Psoas muscle (tissue), 8 donors: Measurements from ENCODE around the gene KANSL1. TPM values are rescaled to one million over a fixed set of nuclear protein-coding genes. Genes with fewer than 3 reads are reported as not detected.

Experiments used
- ATAC-seq, 4 donors: fragments of 200-7000 bp; cut with Tn5 transposase; one replicate each; pipeline ENCODE4 v1.9.1; 2020; ENCODE audit warnings: moderate library complexity in 3 of 4, mild to moderate bottlenecking in 2 of 4
- DNase-seq, 2 donors: peaks; one replicate each; pipeline ENCODE4 v3.0.0-alpha.2; 2020
- H3K27ac ChIP-seq: fragments of 200-600 bp; one replicate; pipeline ENCODE4 v1.8.0; 2022
- H3K27me3 ChIP-seq, 3 donors: fragments of 200-600 bp in 1 of 3; one replicate each; pipeline versions ENCODE4 v1.6.1 to v1.8.0; 2013 to 2022; ENCODE audit warnings: low read length in 2 of 3, mild to moderate bottlenecking in 2 of 3, moderate library complexity in 1 of 3; ENCODE audit not compliant: insufficient read depth in 3 of 3
- H3K36me3 ChIP-seq, 2 donors: fragments of 200-600 bp in 1 of 2; one replicate each; pipeline versions ENCODE4 v1.6.1 to v1.8.0; 2013 to 2022; ENCODE audit warnings: low read depth in 1 of 2, mild to moderate bottlenecking in 1 of 2, moderate library complexity in 1 of 2; ENCODE audit not compliant: insufficient read depth in 1 of 2
- H3K4me1 ChIP-seq: fragments of 200-600 bp; one replicate; pipeline ENCODE4 v1.8.0; 2022
- H3K4me3 ChIP-seq: fragments of 200-600 bp; one replicate; pipeline ENCODE4 v1.8.0; 2022; ENCODE audit warnings: mild to moderate bottlenecking
- H3K9me3 ChIP-seq: fragments of 200-600 bp; one replicate; pipeline ENCODE4 v1.8.0; 2022
- CTCF ChIP-seq: fragments of 200-600 bp; IDR thresholded peaks from one replicate; pipeline ENCODE4 v1.8.0; 2022; ENCODE audit warnings: antibody characterized with exemption
- WGBS, 3 donors: extraction: QIAGEN DNeasy Blood & Tissue Kit; methylation state at CpG; one replicate each; pipeline versions ENCODE4 v1.1.6 to v1.1.7; 2013; 5-methylcytosine and 5-hydroxymethylcytosine counted together
- intact Hi-C, 2 donors: fragments of 100-400 bp; cut with DNase I; formaldehyde crosslinking; loops; one replicate each; pipeline versions ENCODE4 v1.11.0 to v1.14.2; 2022
- polyA plus RNA-seq, 3 donors: library from polyadenylated mRNA; stranded (reverse); fragments of 200-250 nt; gene quantifications; one replicate each; pipeline ENCODE4 v1.2.3, GENCODE V29; 2013
- total RNA-seq, 4 donors: library from RNA; stranded (reverse); fragmentation: NEBNext Ultra II Directional in 2 of 4; extraction: Animal tissue kit (Norgen Biotek cat#: 25700) in 2 of 4; gene quantifications; one replicate each; pipeline versions ENCODE4 v1.2.1 to v1.2.4, GENCODE V29; 2021 to 2023
- donor health status: healthy with polysubstance abuse.
- donor health status: DM: no; HTN: no; CAD: no; lungs with moderate emphysema.
- donor health status: Bipolar disorder and iron deficiency.
- donor health status: healthy.
- donor health status: DM: yes; HTN: yes; CAD: no.
- donor health status: DM: no; HTN: no; CAD: no.
- donor health status: DM: no; HTN: no; CAD: no.
- donor health status: DM: yes; HTN: yes; CAD: no.

Gene KANSL1
- total and polyA plus RNA-seq, 7 donors = 6.9 to 37.5 (median 25.8) TPM

- Histone ChIP-seq H3K36me3 (no peaks in the 10 kb centered on the region), H3K9me3 (no peaks in the 10 kb centered on the region), H3K4me1 (peaks cover 84% of the 10 kb centered on the region), H3K27me3 (no peaks in the 10 kb centered on the region), H3K4me3 (no peak overlapping the region), H3K27ac (peak overlapping the region; percentile 34)
- no peak for TF ChIP-seq CTCF
- ATAC-seq = peak; percentile 27 to 80 (median 62)
- DNase-seq = no peak
- 22 to 44% (median 25%) methylated on average over 5 of the region's 5 CpGs for WGBS, 3 donors
- intact Hi-C loops = loop anchor here (2.0 to 5.0 kb wide), 2 partner anchors 13 to 38 kb away; no protein-coding TSS in a partner anchor
These were observed 53.6 kb downstream of the KANSL1 start for GRCh38 chr17:46139432-46140210.

GRCh38 chr17:46138473-46138872 lies 54.8 kb downstream of the KANSL1 start:
- intact Hi-C loops = loop anchor here in 1 of 2 donors (2.0 kb wide), 1 partner anchor 14 kb away; no protein-coding TSS in a partner anchor
- DNase-seq (no peak), ATAC-seq (no peak)
- no peak for TF ChIP-seq CTCF
- Histone ChIP-seq H3K9me3 (no peaks in the 10 kb centered on the region), H3K4me3 (no peak overlapping the region), H3K27me3 (no peaks in the 10 kb centered on the region), H3K36me3 (no peaks in the 10 kb centered on the region), H3K27ac (peak overlapping the region; percentile 23), H3K4me1 (peaks cover 85% of the 10 kb centered on the region)
- WGBS, 3 donors = 55 to 72% (median 57%) methylated on average over 3 of the region's 3 CpGs

- TF ChIP-seq CTCF = no peak
- no peak for DNase-seq
- Histone ChIP-seq H3K4me3 (no peak overlapping the region), H3K4me1 (peaks cover 87% of the 10 kb centered on the region), H3K27me3 (no peaks in the 10 kb centered on the region), H3K36me3 (no peaks in the 10 kb centered on the region), H3K27ac (peak overlapping the region; percentile 37), H3K9me3 (no peaks in the 10 kb centered on the region)
- intact Hi-C loops = no loop called here
- no peak for ATAC-seq
These were observed 56.4 kb downstream of the KANSL1 start for GRCh38 chr17:46136820-46137219.

GRCh38 chr17:46135879-46136563 lies 57.2 kb downstream of the KANSL1 start:
- TF ChIP-seq CTCF = no peak
- intact Hi-C loops = no loop called here
- Histone ChIP-seq H3K4me1 (peaks cover 87% of the 10 kb centered on the region), H3K27me3 (no peaks in the 10 kb centered on the region), H3K36me3 (no peaks in the 10 kb centered on the region), H3K9me3 (no peaks in the 10 kb centered on the region), H3K4me3 (no peak overlapping the region), H3K27ac (peak overlapping the region; percentile 37)
- ATAC-seq (no peak), DNase-seq (no peak)
- 30 to 65% (median 35%) methylated on average over 3 of the region's 3 CpGs for WGBS, 3 donors
